Measurements from ENCODE around the gene BTBD2.
A peak's percentile ranks its signal among the peaks of the same experiment; 100 is the strongest.

The BTBD2 gene

DNA sequence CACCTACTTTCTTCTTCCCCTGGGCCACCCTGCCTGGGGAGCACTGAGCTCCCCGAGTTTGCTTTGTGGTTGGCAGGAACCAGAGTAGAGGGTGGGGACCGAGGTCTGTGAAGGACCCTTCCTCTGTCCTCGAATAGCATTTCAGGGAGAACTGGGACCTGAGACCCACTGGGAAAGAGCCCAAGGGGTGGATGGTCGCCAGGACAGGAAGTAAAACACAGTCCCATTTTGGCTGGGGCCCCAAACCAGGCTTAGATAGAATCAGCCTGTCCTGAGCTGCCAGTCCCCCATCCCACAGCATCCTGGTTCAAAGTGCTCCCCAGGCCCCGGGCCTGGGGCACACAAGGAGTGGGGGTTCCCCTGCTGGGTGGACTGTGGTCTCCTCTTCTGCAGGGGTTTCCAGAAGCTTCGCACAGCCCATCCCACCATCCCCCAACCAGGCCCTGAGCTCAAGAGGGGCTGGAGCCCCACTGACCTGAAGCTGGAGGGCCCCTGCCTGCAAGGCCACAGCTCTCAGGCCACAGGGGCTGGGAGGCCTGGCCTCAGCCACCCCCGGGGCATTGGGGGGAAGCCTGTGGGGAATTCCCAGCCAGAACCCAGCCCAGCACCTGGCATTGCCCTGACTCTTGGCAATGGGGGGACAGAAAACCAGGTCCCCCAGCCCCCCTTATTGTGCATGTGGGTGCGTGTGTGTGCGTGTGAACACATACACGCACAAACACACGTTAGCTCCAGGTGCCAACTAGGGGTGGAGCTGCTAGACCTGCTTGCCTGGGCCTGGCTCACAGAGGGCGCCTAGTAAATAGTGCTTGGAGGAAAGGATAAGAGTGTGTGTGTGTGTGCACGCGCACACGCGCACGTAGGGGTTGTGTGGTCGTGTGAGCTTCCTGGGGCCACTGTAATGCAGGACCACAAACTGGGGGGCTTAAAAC is 36.5 kb upstream of the BTBD2 start:
- Histone ChIP-seq H2BK15ac (replicated peaks; ENCODE audit: low read depth) (no peak overlapping the region), H2BK5ac (ENCODE audit: low read length) (no peak overlapping the region), H3K4me3 (ENCODE audit: low read length) (no peak overlapping the region), H2BK120ac (ENCODE audit: low read depth, low read length) (no peak overlapping the region), H2AK5ac (ENCODE audit: low read length) (peak overlapping the region; percentile 69), H3K4ac (ENCODE audit: low read depth, low read length) (no peak overlapping the region), H3K9ac (ENCODE audit: low read length) (no peak overlapping the region), H3K79me2 (ENCODE audit: control insufficient read depth, insufficient read depth, low read length) (peaks cover 22% of the 10 kb centered on the region), H3K79me1 (ENCODE audit: low read length) (peaks cover 18% of the 10 kb centered on the region), H3K4me1 (ENCODE audit: control insufficient read depth, low read depth, low read length) (peaks cover 4% of the 10 kb centered on the region), H3K36me3 (ENCODE audit: control insufficient read depth, insufficient read depth, low read length) (no peaks in the 10 kb centered on the region), H3K4me2 (ENCODE audit: low read length) (no peak overlapping the region), H3K18ac (ENCODE audit: low read length) (no peak overlapping the region), H3K56ac (ENCODE audit: low read length) (peak overlapping the region; percentile 2), H3K27ac (ENCODE audit: low read depth, low read length) (no peak overlapping the region), H3K27me3 (ENCODE audit: insufficient read depth, low read length, poor library complexity) (no peaks in the 10 kb centered on the region), H4K5ac (ENCODE audit: low read length) (no peak overlapping the region), H3K23ac (ENCODE audit: low read length) (no peak overlapping the region), H4K8ac (ENCODE audit: low read depth, low read length) (peak overlapping the region; percentile 41)
- no peak for DNase-seq
- WGBS (ENCODE audit: extremely low coverage, insufficient coverage, low lambda C conversion rate): no CpG with 5 or more reads among the region's 18 CpGs

DNA sequence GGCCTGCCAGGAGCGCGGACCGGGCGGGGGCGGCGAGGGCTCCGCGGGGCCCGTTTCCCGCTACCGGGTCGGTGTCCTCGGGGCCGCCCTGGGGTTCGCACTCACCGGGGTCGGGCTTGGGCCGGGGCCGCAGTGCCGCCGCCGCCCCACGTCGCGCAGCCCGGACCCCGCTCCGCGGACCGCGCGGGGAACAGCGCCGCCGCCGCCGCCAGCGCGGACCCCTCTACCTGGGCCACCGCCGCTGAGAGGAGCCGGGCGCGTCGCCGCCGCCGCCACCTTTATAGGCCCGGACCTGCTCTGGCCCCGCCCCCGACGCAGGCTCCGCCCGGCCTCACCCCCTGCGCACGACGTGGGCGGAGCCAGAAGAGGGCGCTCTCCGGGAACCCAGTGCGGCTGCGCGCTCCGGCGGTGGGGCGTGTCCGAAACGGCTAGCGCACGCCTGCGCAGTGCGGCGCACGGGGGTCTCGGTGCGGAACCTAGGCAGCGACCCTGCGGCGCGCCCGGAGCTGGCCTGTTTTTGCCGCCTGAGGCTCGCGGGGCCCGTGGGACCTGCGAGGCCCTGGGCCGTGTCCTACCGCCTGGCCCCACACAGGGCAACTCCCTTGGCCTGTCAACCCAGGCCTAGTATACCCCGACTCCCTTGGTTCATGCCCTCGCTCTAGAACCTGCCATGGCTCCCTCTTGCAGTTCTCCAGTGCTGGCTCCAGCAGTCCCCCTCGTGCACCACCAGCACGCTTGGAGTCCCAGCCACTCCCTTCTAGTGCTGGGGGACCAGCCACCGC is 35.7 kb upstream of the BTBD2 start, which contains the start of gene MKNK2:
Gene MKNK2 (minus strand): TSS at position 254 of the 782 bp plus-strand sequence. CDS start 393 bp downstream, outside the sequence.
- Histone ChIP-seq H3K23ac (ENCODE audit: low read length) (peak within 1 kb of the TSS; percentile 94), H3K27ac (ENCODE audit: low read depth, low read length) (no peak within 1 kb of the TSS), H3K4me2 (ENCODE audit: low read length) (peak within 1 kb of the TSS; percentile 97), H3K27me3 (ENCODE audit: insufficient read depth, low read length, poor library complexity) (no peaks in the 10 kb centered on the region), H3K4me3 (ENCODE audit: low read length) (peak within 1 kb of the TSS; percentile 82), H3K56ac (ENCODE audit: low read length) (peak within 1 kb of the TSS; percentile 95), H2BK15ac (replicated peaks; ENCODE audit: low read depth) (no peak within 1 kb of the TSS), H3K79me2 (ENCODE audit: control insufficient read depth, insufficient read depth, low read length) (peaks cover 22% of the 10 kb centered on the region), H2BK5ac (ENCODE audit: low read length) (no peak within 1 kb of the TSS), H2AK5ac (ENCODE audit: low read length) (peak within 1 kb of the TSS; percentile 69), H3K4me1 (ENCODE audit: control insufficient read depth, low read depth, low read length) (peaks cover 2% of the 10 kb centered on the region), H2BK120ac (ENCODE audit: low read depth, low read length) (no peak within 1 kb of the TSS), H3K18ac (ENCODE audit: low read length) (peak within 1 kb of the TSS; percentile 80), H4K5ac (ENCODE audit: low read length) (peak within 1 kb of the TSS; percentile 81), H3K4ac (ENCODE audit: low read depth, low read length) (peak within 1 kb of the TSS; percentile 81), H4K8ac (ENCODE audit: low read depth, low read length) (peak within 1 kb of the TSS; percentile 41), H3K9ac (ENCODE audit: low read length) (peak within 1 kb of the TSS; percentile 90), H3K79me1 (ENCODE audit: low read length) (peaks cover 19% of the 10 kb centered on the region), H3K36me3 (ENCODE audit: control insufficient read depth, insufficient read depth, low read length) (no peaks in the 10 kb centered on the region)
- no CpG with 5 or more reads among the region's 93 CpGs for WGBS (ENCODE audit: extremely low coverage, insufficient coverage, low lambda C conversion rate)
- peak; percentile 85 for DNase-seq

DNA sequence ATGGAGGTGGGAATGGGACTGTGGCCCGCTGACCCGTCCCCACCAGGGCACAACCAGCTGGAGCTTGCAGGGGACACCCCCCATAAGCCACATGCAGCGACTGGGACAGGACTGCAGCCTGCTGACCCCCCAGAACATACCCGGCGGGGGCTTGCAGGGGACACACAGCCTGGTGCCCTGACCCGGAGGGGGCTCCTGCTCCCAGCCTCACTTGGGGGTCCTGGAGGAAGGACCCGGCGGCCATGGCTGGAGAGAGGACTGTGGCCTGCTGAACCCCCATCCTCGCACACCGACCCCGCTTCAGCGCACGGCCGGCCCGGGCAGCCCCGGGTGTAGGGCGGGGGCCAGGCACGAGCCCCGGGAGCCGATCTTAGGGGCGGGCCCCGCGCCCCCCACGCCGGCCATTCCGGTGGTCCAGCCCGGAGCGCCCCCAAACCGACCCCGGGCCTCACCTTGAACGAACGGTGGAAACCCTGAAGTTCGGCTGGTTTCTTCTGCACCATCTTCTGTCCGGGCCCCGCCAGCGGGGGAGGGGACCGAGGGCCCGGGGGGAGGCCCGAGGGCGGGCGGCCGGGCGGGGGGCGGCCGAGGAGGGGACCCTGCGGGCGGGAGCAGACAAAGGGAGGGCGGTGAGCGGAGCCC is 35.0 kb upstream of the BTBD2 start:
- peak overlapping the region; percentile 81 for H3K4ac ChIP-seq (ENCODE audit: low read depth, low read length)
- H3K56ac ChIP-seq (ENCODE audit: low read length): peak overlapping the region; percentile 88
- peaks cover 22% of the 10 kb centered on the region for H3K79me2 ChIP-seq (ENCODE audit: control insufficient read depth, insufficient read depth, low read length)
- H3K27ac ChIP-seq (ENCODE audit: low read depth, low read length): no peak overlapping the region
- H4K8ac ChIP-seq (ENCODE audit: low read depth, low read length): no peak overlapping the region
- H3K27me3 ChIP-seq (ENCODE audit: insufficient read depth, low read length, poor library complexity): no peaks in the 10 kb centered on the region
- peaks cover 19% of the 10 kb centered on the region for H3K79me1 ChIP-seq (ENCODE audit: low read length)
- H2BK15ac ChIP-seq (replicated peaks; ENCODE audit: low read depth): no peak overlapping the region
- H4K5ac ChIP-seq (ENCODE audit: low read length): no peak overlapping the region
- H2AK5ac ChIP-seq (ENCODE audit: low read length): no peak overlapping the region
- no peak for DNase-seq
- no peak overlapping the region for H2BK5ac ChIP-seq (ENCODE audit: low read length)
- peak overlapping the region; percentile 94 for H3K23ac ChIP-seq (ENCODE audit: low read length)
- peak overlapping the region; percentile 80 for H3K18ac ChIP-seq (ENCODE audit: low read length)
- H3K4me3 ChIP-seq (ENCODE audit: low read length): peak overlapping the region; percentile 82
- peaks cover 2% of the 10 kb centered on the region for H3K4me1 ChIP-seq (ENCODE audit: control insufficient read depth, low read depth, low read length)
- no CpG with 5 or more reads among the region's 49 CpGs for WGBS (ENCODE audit: extremely low coverage, insufficient coverage, low lambda C conversion rate)
- H3K9ac ChIP-seq (ENCODE audit: low read length): peak overlapping the region; percentile 90
- H3K36me3 ChIP-seq (ENCODE audit: control insufficient read depth, insufficient read depth, low read length): no peaks in the 10 kb centered on the region
- H2BK120ac ChIP-seq (ENCODE audit: low read depth, low read length): no peak overlapping the region
- H3K4me2 ChIP-seq (ENCODE audit: low read length): peak overlapping the region; percentile 94

DNA sequence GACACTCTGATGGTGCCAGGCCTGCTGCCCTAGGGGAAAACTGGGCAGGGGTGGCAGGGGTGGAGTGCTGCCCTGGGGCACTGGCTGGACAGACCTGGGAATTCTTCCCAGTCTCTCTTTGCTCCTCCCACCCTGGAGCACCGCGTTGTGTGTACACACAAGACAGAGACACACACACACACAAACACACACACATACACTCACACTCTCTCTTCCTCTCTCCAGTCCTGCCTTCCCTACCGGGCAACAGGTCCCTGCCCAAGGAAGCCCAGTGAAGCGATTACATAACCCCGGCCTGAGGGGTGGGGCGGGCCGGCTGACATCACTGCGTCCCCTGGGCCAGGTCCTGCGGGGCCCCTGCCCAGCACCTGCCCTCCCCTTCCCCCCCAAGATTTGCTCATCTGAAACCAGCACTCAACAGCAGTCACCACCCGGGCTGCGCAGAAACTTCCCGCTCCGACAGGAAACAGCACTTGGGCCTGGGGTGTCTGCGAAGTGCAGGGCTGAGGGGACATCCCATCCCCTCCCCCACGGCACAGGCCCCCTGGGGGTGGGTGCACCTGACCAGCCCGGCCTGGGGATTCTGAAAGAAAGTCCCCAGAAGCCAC is 34.3 kb upstream of the BTBD2 start:
- peak overlapping the region; percentile 90 for H3K9ac ChIP-seq (ENCODE audit: low read length)
- no peak overlapping the region for H3K4ac ChIP-seq (ENCODE audit: low read depth, low read length)
- peaks cover 19% of the 10 kb centered on the region for H3K79me1 ChIP-seq (ENCODE audit: low read length)
- no peak overlapping the region for H2BK15ac ChIP-seq (replicated peaks; ENCODE audit: low read depth)
- no peak overlapping the region for H3K27ac ChIP-seq (ENCODE audit: low read depth, low read length)
- no peak overlapping the region for H2BK5ac ChIP-seq (ENCODE audit: low read length)
- H3K56ac ChIP-seq (ENCODE audit: low read length): peak overlapping the region; percentile 88
- H2AK5ac ChIP-seq (ENCODE audit: low read length): no peak overlapping the region
- no peak overlapping the region for H4K8ac ChIP-seq (ENCODE audit: low read depth, low read length)
- peak overlapping the region; percentile 82 for H3K4me3 ChIP-seq (ENCODE audit: low read length)
- peak; percentile 72 for DNase-seq
- H4K5ac ChIP-seq (ENCODE audit: low read length): no peak overlapping the region
- H3K23ac ChIP-seq (ENCODE audit: low read length): no peak overlapping the region
- no peak overlapping the region for H3K18ac ChIP-seq (ENCODE audit: low read length)
- WGBS (ENCODE audit: extremely low coverage, insufficient coverage, low lambda C conversion rate): no CpG with 5 or more reads among the region's 16 CpGs
- no peaks in the 10 kb centered on the region for H3K27me3 ChIP-seq (ENCODE audit: insufficient read depth, low read length, poor library complexity)
- H3K79me2 ChIP-seq (ENCODE audit: control insufficient read depth, insufficient read depth, low read length): peaks cover 22% of the 10 kb centered on the region
- no peaks in the 10 kb centered on the region for H3K36me3 ChIP-seq (ENCODE audit: control insufficient read depth, insufficient read depth, low read length)
- peak overlapping the region; percentile 94 for H3K4me2 ChIP-seq (ENCODE audit: low read length)
- peaks cover 2% of the 10 kb centered on the region for H3K4me1 ChIP-seq (ENCODE audit: control insufficient read depth, low read depth, low read length)
- no peak overlapping the region for H2BK120ac ChIP-seq (ENCODE audit: low read depth, low read length)

DNA sequence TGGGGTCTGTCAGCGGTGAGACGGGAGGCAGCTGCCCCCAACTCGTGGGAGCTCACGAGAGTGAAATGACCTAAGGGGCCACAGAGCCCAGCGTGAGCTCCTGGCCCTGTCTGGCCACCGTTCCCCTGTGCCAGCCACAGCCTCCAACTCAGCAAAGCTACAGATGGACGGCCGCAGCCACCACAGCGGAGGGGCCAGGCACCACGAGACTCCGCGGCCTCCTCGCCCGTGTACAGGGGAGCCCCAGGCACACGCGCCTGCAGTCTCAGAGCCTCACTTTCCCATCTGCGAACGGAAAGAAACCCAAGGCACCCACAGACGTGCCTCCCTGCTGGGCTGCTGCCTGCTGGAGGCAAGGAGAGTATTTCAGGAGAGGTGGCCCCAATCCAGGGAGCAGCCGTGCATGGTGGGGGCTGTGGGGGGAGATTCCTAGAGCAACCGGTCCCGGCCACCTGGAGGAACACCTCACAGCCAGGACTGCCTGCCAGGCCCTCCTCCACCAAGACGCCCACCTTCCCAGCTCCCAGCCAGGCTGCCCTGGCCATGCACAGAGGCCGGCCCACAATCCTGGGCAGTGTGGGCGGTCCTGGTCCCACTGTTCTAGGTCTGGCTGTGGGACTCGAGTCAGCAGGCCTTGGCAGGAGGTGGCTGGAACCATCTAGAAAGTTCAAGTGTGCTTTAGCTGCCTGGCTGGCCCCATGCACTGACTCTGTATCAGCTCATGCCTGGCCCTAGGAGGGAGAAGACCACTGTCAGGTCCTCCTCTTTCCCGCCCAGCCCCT is 33.6 kb upstream of the BTBD2 start:
- no peak overlapping the region for H4K5ac ChIP-seq (ENCODE audit: low read length)
- DNase-seq: no peak
- H3K9ac ChIP-seq (ENCODE audit: low read length): peak overlapping the region; percentile 90
- no peaks in the 10 kb centered on the region for H3K27me3 ChIP-seq (ENCODE audit: insufficient read depth, low read length, poor library complexity)
- no CpG with 5 or more reads among the region's 27 CpGs for WGBS (ENCODE audit: extremely low coverage, insufficient coverage, low lambda C conversion rate)
- peak overlapping the region; percentile 11 for H3K4me2 ChIP-seq (ENCODE audit: low read length)
- H2BK5ac ChIP-seq (ENCODE audit: low read length): no peak overlapping the region
- no peak overlapping the region for H2BK15ac ChIP-seq (replicated peaks; ENCODE audit: low read depth)
- no peak overlapping the region for H3K4ac ChIP-seq (ENCODE audit: low read depth, low read length)
- peak overlapping the region; percentile 88 for H3K56ac ChIP-seq (ENCODE audit: low read length)
- H3K18ac ChIP-seq (ENCODE audit: low read length): no peak overlapping the region
- H3K23ac ChIP-seq (ENCODE audit: low read length): peak overlapping the region; percentile 45
- H2BK120ac ChIP-seq (ENCODE audit: low read depth, low read length): no peak overlapping the region
- H2AK5ac ChIP-seq (ENCODE audit: low read length): no peak overlapping the region
- no peak overlapping the region for H3K27ac ChIP-seq (ENCODE audit: low read depth, low read length)
- no peak overlapping the region for H3K4me3 ChIP-seq (ENCODE audit: low read length)
- no peaks in the 10 kb centered on the region for H3K36me3 ChIP-seq (ENCODE audit: control insufficient read depth, insufficient read depth, low read length)
- peaks cover 22% of the 10 kb centered on the region for H3K79me2 ChIP-seq (ENCODE audit: control insufficient read depth, insufficient read depth, low read length)
- H4K8ac ChIP-seq (ENCODE audit: low read depth, low read length): no peak overlapping the region
- H3K79me1 ChIP-seq (ENCODE audit: low read length): peaks cover 19% of the 10 kb centered on the region
- H3K4me1 ChIP-seq (ENCODE audit: control insufficient read depth, low read depth, low read length): peaks cover 2% of the 10 kb centered on the region
